ENCODE measurements around the gene YTHDC2. TPM values are rescaled to one million over a fixed set of nuclear protein-coding genes. Genes with fewer than 3 reads are reported as not detected.

YTHDC2 gene
- total RNA-seq, 1 donor from 2014 or later: 17.5 TPM

GRCh38 chr5:113606298-113607134 is 93.0 kb downstream of the YTHDC2 start:
- ATAC-seq: peak; percentile 82

- ATAC-seq: no peak
These were observed 93.9 kb downstream of the YTHDC2 start for GRCh38 chr5:113607361-113607760.

- no peak for ATAC-seq
These were observed 94.7 kb downstream of the YTHDC2 start for GRCh38 chr5:113608113-113608596.

- ATAC-seq: peak; percentile 48
These were observed 98.6 kb downstream of the YTHDC2 start for GRCh38 chr5:113612060-113612496.

GRCh38 chr5:113614191-113614590 is 100.7 kb downstream of the YTHDC2 start:
- no peak for ATAC-seq

- no peak for ATAC-seq
These were observed 102.2 kb downstream of the YTHDC2 start for GRCh38 chr5:113615708-113616107.

GRCh38 chr5:113617191-113617796 is 103.8 kb downstream of the YTHDC2 start:
- no peak for ATAC-seq

- ATAC-seq: no peak
These were observed 119.5 kb downstream of the YTHDC2 start for GRCh38 chr5:113632996-113633395.

GRCh38 chr5:113634957-113635356 is 121.5 kb downstream of the YTHDC2 start:
- no peak for ATAC-seq

GRCh38 chr5:113641715-113642114 is 128.2 kb downstream of the YTHDC2 start:
- ATAC-seq: no peak

Other genes starting within 250 kb of the YTHDC2 start
- gene TSSK1B, start 78.7 kb upstream of the YTHDC2 start, total RNA-seq: 0.48 TPM
- gene MCC, start 25.2 kb upstream of the YTHDC2 start, total RNA-seq: 37.6 TPM

Data from esophagus mucosa (tissue), 1 donor.